DND-41 (cell line): Measurements from ENCODE around the gene CDX1.

Experiments used
- ATAC-seq: fragments of 200-7000 bp; cut with Tn5 transposase; 3 replicates; pipeline ENCODE4 v1.9.1; 2021; ENCODE audit warnings: low read depth; ENCODE audit not compliant: insufficient read depth
- DNase-seq: peaks from one replicate; pipeline ENCODE4 v3.0.0-alpha.2; 2020
- H2AFZ ChIP-seq: 2 replicates; pipeline ENCODE4 v1.6.0; 2012; ENCODE audit warnings: low read depth, low read length
- H3K27ac ChIP-seq: 2 replicates; pipeline ENCODE4 v1.5.1; 2012; ENCODE audit warnings: low read length, inconsistent platforms
- H3K27me3 ChIP-seq: fragments of 200-600 bp; sonication (generic); 2 replicates; pipeline ENCODE4 v1.6.0; 2012; ENCODE audit warnings: low read length, mild to moderate bottlenecking, inconsistent platforms; ENCODE audit not compliant: insufficient read depth, poor library complexity
- H3K36me3 ChIP-seq: 2 replicates; pipeline ENCODE4 v1.5.1; 2012; ENCODE audit warnings: low read length, inconsistent platforms; ENCODE audit not compliant: insufficient read depth
- H3K4me1 ChIP-seq: 2 replicates; pipeline ENCODE4 v1.5.1; 2012; ENCODE audit warnings: mild to moderate bottlenecking, low read length; ENCODE audit not compliant: insufficient read depth
- H3K4me2 ChIP-seq: 2 replicates; pipeline ENCODE4 v1.6.0; 2012; ENCODE audit warnings: mild to moderate bottlenecking, moderate library complexity, low read length, inconsistent platforms; ENCODE audit not compliant: insufficient read depth
- H3K4me3 ChIP-seq, 2 experiments: fragments of 200-600 bp in 1 of 2; shearing (Covaris generic) in 1 of 2; 2 replicates each; pipeline ENCODE4 v1.5.1; 2012 to 2016; ENCODE audit warnings: inconsistent platforms in 2 of 2, low read length in 2 of 2, mild to moderate bottlenecking in 2 of 2, low read depth in 1 of 2, moderate library complexity in 1 of 2
- H3K79me2 ChIP-seq: 2 replicates; pipeline ENCODE4 v1.6.0; 2012; ENCODE audit warnings: low read length, inconsistent platforms; ENCODE audit not compliant: insufficient read depth
- H3K9ac ChIP-seq: 2 replicates; pipeline ENCODE4 v1.6.0; 2012; ENCODE audit warnings: low read depth, mild to moderate bottlenecking, inconsistent platforms, low read length, moderate library complexity
- H3K9me3 ChIP-seq: 2 replicates; pipeline ENCODE4 v1.5.1; 2012; ENCODE audit warnings: low read length, moderate library complexity, mild to moderate bottlenecking, inconsistent platforms; ENCODE audit not compliant: insufficient read depth, severe bottlenecking
- H4K20me1 ChIP-seq: 2 replicates; pipeline ENCODE4 v1.6.0; 2012; ENCODE audit warnings: low read length; ENCODE audit not compliant: insufficient read depth
- CTCF ChIP-seq: IDR thresholded peaks from 2 replicates; pipeline ENCODE4 v1.5.1; 2012; ENCODE audit warnings: borderline replicate concordance, low read length, moderate library complexity, mild to moderate bottlenecking; ENCODE audit not compliant: poor library complexity, severe bottlenecking; ENCODE audit errors: extremely low read depth
- EZH2 ChIP-seq: IDR thresholded peaks from 3 replicates; pipeline ENCODE4 v1.6.1; 2012; ENCODE audit warnings: borderline replicate concordance, low read depth, mild to moderate bottlenecking, moderate library complexity, low read length, inconsistent platforms; ENCODE audit not compliant: severe bottlenecking

The CDX1 gene

GRCh38 chr5:150190503-150190979 lies 24.0 kb downstream of the CDX1 start:
- H3K27ac ChIP-seq = no peak overlapping the region
- no peak overlapping the region for H3K4me2 ChIP-seq
- H3K9ac ChIP-seq = no peak overlapping the region
- H3K4me1 ChIP-seq = no peaks in the 10 kb centered on the region
- peaks cover 17% of the 10 kb centered on the region for H3K27me3 ChIP-seq
- no peak overlapping the region for H3K4me3 ChIP-seq
- no peaks in the 10 kb centered on the region for H4K20me1 ChIP-seq
- no peaks in the 10 kb centered on the region for H3K36me3 ChIP-seq
- H3K79me2 ChIP-seq = no peaks in the 10 kb centered on the region
- ATAC-seq (no peak), DNase-seq (no peak)
- no peak overlapping the region for H2AFZ ChIP-seq
- no peaks in the 10 kb centered on the region for H3K9me3 ChIP-seq
- no peak for TF ChIP-seq CTCF
- no peak for TF ChIP-seq EZH2

GRCh38 chr5:150190987-150191386 lies 24.4 kb downstream of the CDX1 start:
- no peak for ATAC-seq
- H3K27ac ChIP-seq = no peak overlapping the region
- DNase-seq = no peak
- no peak overlapping the region for H3K4me2 ChIP-seq
- no peak overlapping the region for H2AFZ ChIP-seq
- H3K79me2 ChIP-seq = no peaks in the 10 kb centered on the region
- H3K9me3 ChIP-seq = no peaks in the 10 kb centered on the region
- H3K4me3 ChIP-seq = no peak overlapping the region
- H4K20me1 ChIP-seq = no peaks in the 10 kb centered on the region
- H3K27me3 ChIP-seq = peaks cover 17% of the 10 kb centered on the region
- no peaks in the 10 kb centered on the region for H3K4me1 ChIP-seq
- no peak overlapping the region for H3K9ac ChIP-seq
- TF ChIP-seq CTCF = no peak
- TF ChIP-seq EZH2 = no peak
- no peaks in the 10 kb centered on the region for H3K36me3 ChIP-seq

GRCh38 chr5:150192462-150192861 lies 25.9 kb downstream of the CDX1 start:
- peaks cover 15% of the 10 kb centered on the region for H3K27me3 ChIP-seq

More at GRCh38 chr5:150192462-150192861, 25.9 kb downstream of the CDX1 start:
- no peaks in the 10 kb centered on the region for H3K4me1 ChIP-seq
- no peak overlapping the region for H3K4me2 ChIP-seq
- H3K36me3 ChIP-seq = no peaks in the 10 kb centered on the region
- TF ChIP-seq EZH2 (no peak), CTCF (no peak)
- no peak overlapping the region for H2AFZ ChIP-seq
- no peak overlapping the region for H3K27ac ChIP-seq
- no peak overlapping the region for H3K4me3 ChIP-seq
- no peaks in the 10 kb centered on the region for H3K9me3 ChIP-seq
- DNase-seq (no peak), ATAC-seq (no peak)
- H3K79me2 ChIP-seq = no peaks in the 10 kb centered on the region
- H3K9ac ChIP-seq = no peak overlapping the region
- no peaks in the 10 kb centered on the region for H4K20me1 ChIP-seq
